ENCODE results near the gene SOX5. TPM values are rescaled to one million over a fixed set of nuclear protein-coding genes. Genes with fewer than 3 reads are reported as not detected.

SOX5 gene
- total RNA-seq, 4 donors from 2014 or later: 1.3 to 9.6 (median 3.3) TPM

GRCh38 chr12:23542187-23542586, 407.3 kb downstream of the SOX5 start:
- TF ChIP-seq POLR2A (IDR thresholded peaks at IDR 0.05): no peak
- TF ChIP-seq CTCF (IDR thresholded peaks at IDR 0.05 in 4 of 5, conservative IDR thresholded peaks at IDR 0.05 in 1 of 5): no peak
- Histone ChIP-seq H3K4me1 (no peaks in the 10 kb centered on the region), H3K36me3 (no peaks in the 10 kb centered on the region), H3K27me3 (no peaks in the 10 kb centered on the region), H3K27ac (no peak overlapping the region), H3K9me3 (no peaks in the 10 kb centered on the region), H3K4me3 (no peak overlapping the region)
- ATAC-seq: no peak
- DNase-seq: no peak
- in situ Hi-C loops (cut with MboI; ENCODE audit: low sequenced_read_pairs in 4 of 4) (no loop called here), intact Hi-C loops (cut with DNase I; ENCODE audit: low total_unique reads) (no loop called here)

- TF ChIP-seq POLR2A (IDR thresholded peaks at IDR 0.05) (no peak), CTCF (IDR thresholded peaks at IDR 0.05 in 4 of 5, conservative IDR thresholded peaks at IDR 0.05 in 1 of 5) (no peak)
- H3K27ac ChIP-seq: no peak overlapping the region
- H3K9me3 ChIP-seq: no peaks in the 10 kb centered on the region
- DNase-seq (no peak), ATAC-seq (no peak)
- in situ Hi-C loops (cut with MboI; ENCODE audit: low sequenced_read_pairs in 4 of 4): no loop called here
- H3K27me3 ChIP-seq: no peaks in the 10 kb centered on the region
- H3K4me3 ChIP-seq: no peak overlapping the region
- no peaks in the 10 kb centered on the region for H3K36me3 ChIP-seq
- no peaks in the 10 kb centered on the region for H3K4me1 ChIP-seq
- intact Hi-C loops (cut with DNase I; ENCODE audit: low total_unique reads): no loop called here
Measured at GRCh38 chr12:23540572-23540971, 408.9 kb downstream of the SOX5 start.

GRCh38 chr12:23536293-23536692, 413.2 kb downstream of the SOX5 start:
- no peak overlapping the region for H3K4me3 ChIP-seq
- no peaks in the 10 kb centered on the region for H3K36me3 ChIP-seq
- no peak for TF ChIP-seq POLR2A (IDR thresholded peaks at IDR 0.05)
- TF ChIP-seq CTCF (IDR thresholded peaks at IDR 0.05 in 4 of 5, conservative IDR thresholded peaks at IDR 0.05 in 1 of 5): no peak
- no peak overlapping the region for H3K27ac ChIP-seq
- in situ Hi-C loops (cut with MboI; ENCODE audit: low sequenced_read_pairs in 4 of 4): no loop called here
- no peak for DNase-seq
- no peaks in the 10 kb centered on the region for H3K4me1 ChIP-seq
- intact Hi-C loops (cut with DNase I; ENCODE audit: low total_unique reads): no loop called here
- H3K9me3 ChIP-seq: no peaks in the 10 kb centered on the region
- no peak for ATAC-seq
- H3K27me3 ChIP-seq: no peaks in the 10 kb centered on the region

GRCh38 chr12:23535441-23535840, 414.0 kb downstream of the SOX5 start:
- ATAC-seq: no peak
- no peaks in the 10 kb centered on the region for H3K36me3 ChIP-seq
- intact Hi-C loops (cut with DNase I; ENCODE audit: low total_unique reads) (no loop called here), in situ Hi-C loops (cut with MboI; ENCODE audit: low sequenced_read_pairs in 4 of 4) (no loop called here)
- DNase-seq: no peak
- no peaks in the 10 kb centered on the region for H3K27me3 ChIP-seq
- no peak overlapping the region for H3K4me3 ChIP-seq
- no peak overlapping the region for H3K27ac ChIP-seq
- no peak for TF ChIP-seq CTCF (IDR thresholded peaks at IDR 0.05 in 4 of 5, conservative IDR thresholded peaks at IDR 0.05 in 1 of 5)
- TF ChIP-seq POLR2A (IDR thresholded peaks at IDR 0.05): no peak
- H3K9me3 ChIP-seq: no peaks in the 10 kb centered on the region
- no peaks in the 10 kb centered on the region for H3K4me1 ChIP-seq

- TF ChIP-seq CTCF (IDR thresholded peaks at IDR 0.05 in 4 of 5, conservative IDR thresholded peaks at IDR 0.05 in 1 of 5) (no peak), POLR2A (IDR thresholded peaks at IDR 0.05) (no peak)
- in situ Hi-C loops (cut with MboI; ENCODE audit: low sequenced_read_pairs in 4 of 4): no loop called here
- H3K27me3 ChIP-seq: no peaks in the 10 kb centered on the region
- H3K9me3 ChIP-seq: no peaks in the 10 kb centered on the region
- H3K4me3 ChIP-seq: no peak overlapping the region
- intact Hi-C loops (cut with DNase I; ENCODE audit: low total_unique reads): no loop called here
- no peak overlapping the region for H3K27ac ChIP-seq
- ATAC-seq: no peak
- no peaks in the 10 kb centered on the region for H3K4me1 ChIP-seq
- H3K36me3 ChIP-seq: no peaks in the 10 kb centered on the region
- no peak for DNase-seq
Measured at GRCh38 chr12:23534196-23534595, 415.3 kb downstream of the SOX5 start.

Measured in gastrocnemius medialis (tissue), 4 donors.